Neural cell (in vitro differentiated cells): ENCODE measurements around the gene CPE. TPM values are rescaled to one million over a fixed set of nuclear protein-coding genes. Genes with fewer than 3 reads are reported as not detected.

Source experiments
- H2AFZ ChIP-seq: fragments of 200-600, 300-800 bp; sonication (generic), shearing (Covaris generic); 2 replicates; pipeline ENCODE4 v1.6.0; 2014; ENCODE audit warnings: low read depth, mild to moderate bottlenecking, antibody characterized with exemption, low read length, moderate library complexity
- H3F3A ChIP-seq: fragments of 200-600 bp; shearing (Covaris generic); 2 replicates; pipeline ENCODE4 v1.6.1; 2016; ENCODE audit warnings: mild to moderate bottlenecking, moderate library complexity, mixed read lengths, antibody characterized with exemption, low read length; ENCODE audit not compliant: insufficient read depth, poor library complexity, severe bottlenecking
- H3K27ac ChIP-seq: fragments of 200-600, 300-800 bp; sonication (generic), shearing (Covaris generic); 2 replicates; pipeline ENCODE4 v1.5.1; 2014; ENCODE audit warnings: mild to moderate bottlenecking, low read length, moderate library complexity
- H3K27me3 ChIP-seq: fragments of 300-800, 200-600 bp; sonication (generic), shearing (Covaris generic); 2 replicates; pipeline ENCODE4 v1.6.0; 2014; ENCODE audit warnings: mild to moderate bottlenecking, low read depth, low read length, moderate library complexity; ENCODE audit not compliant: insufficient read depth
- H3K36me3 ChIP-seq: fragments of 300-800, 200-600 bp; sonication (generic), shearing (Covaris generic); 2 replicates; pipeline ENCODE4 v1.5.1; 2014; ENCODE audit warnings: mild to moderate bottlenecking, antibody characterized with exemption, low read length, moderate library complexity; ENCODE audit not compliant: insufficient read depth
- H3K4me2 ChIP-seq: fragments of 300-800, 200-600 bp; sonication (generic), shearing (Covaris generic); 2 replicates; pipeline ENCODE4 v1.6.0; 2014; ENCODE audit warnings: mild to moderate bottlenecking, low read length
- H3K4me3 ChIP-seq: fragments of 300-800, 200-600 bp; sonication (generic), shearing (Covaris generic); 2 replicates; pipeline ENCODE4 v1.5.1; 2014; ENCODE audit warnings: mild to moderate bottlenecking, low read length, moderate library complexity
- H3K79me2 ChIP-seq: fragments of 200-600 bp; shearing (Covaris generic); replicated peaks from 2 replicates; pipeline ENCODE4 v1.6.0; 2014; ENCODE audit warnings: mild to moderate bottlenecking, low read length, moderate library complexity; ENCODE audit not compliant: insufficient read depth
- H3K9ac ChIP-seq: fragments of 300-800, 200-600 bp; sonication (generic), shearing (Covaris generic); 2 replicates; pipeline ENCODE4 v1.6.1; 2016; ENCODE audit warnings: mild to moderate bottlenecking, low read length, mixed read lengths
- H3K9me2 ChIP-seq: fragments of 200-600 bp; shearing (Covaris generic); 2 replicates; pipeline ENCODE4 v1.6.1; 2016; ENCODE audit warnings: mild to moderate bottlenecking, low read length, mixed read lengths; ENCODE audit not compliant: insufficient read depth
- H3K9me3 ChIP-seq: fragments of 200-600, 300-800 bp; sonication (generic), shearing (Covaris generic); 2 replicates; pipeline ENCODE4 v1.6.1; 2016; ENCODE audit warnings: mild to moderate bottlenecking, mixed run types, low read length, moderate library complexity, mixed read lengths
- H4K20me1 ChIP-seq: fragments of 200-600 bp; shearing (Covaris generic); 2 replicates; pipeline ENCODE4 v1.6.1; 2016; ENCODE audit warnings: mild to moderate bottlenecking, mixed run types; ENCODE audit not compliant: insufficient read depth
- EP300 ChIP-seq: fragments of 450-650 bp; conservative IDR thresholded peaks from 2 replicates; pipeline ENCODE4 v1.6.1; 2014; ENCODE audit warnings: antibody characterized with exemption, mild to moderate bottlenecking, moderate library complexity; ENCODE audit not compliant: poor library complexity, severe bottlenecking
- EZH2 ChIP-seq: fragments of 200-600, 300-800 bp; shearing (Covaris generic), sonication (generic); IDR thresholded peaks from 2 replicates; pipeline ENCODE4 v1.6.1; 2014; ENCODE audit warnings: antibody characterized with exemption, low read length, borderline replicate concordance, mild to moderate bottlenecking; ENCODE audit not compliant: insufficient read depth, poor library complexity, severe bottlenecking
- MXI1 ChIP-seq: fragments of 450-650 bp; conservative IDR thresholded peaks from 2 replicates; pipeline ENCODE4 v1.6.1; 2014; ENCODE audit warnings: antibody characterized with exemption, mild to moderate bottlenecking; ENCODE audit not compliant: poor library complexity, severe bottlenecking
- POLR2AphosphoS5 ChIP-seq: IDR thresholded peaks from 2 replicates; pipeline ENCODE4 v1.6.1; 2012
- RAD21 ChIP-seq: fragments of 450-650 bp; conservative IDR thresholded peaks from 2 replicates; pipeline ENCODE4 v1.6.1; 2014; ENCODE audit warnings: antibody characterized with exemption, mild to moderate bottlenecking, moderate library complexity
- SMC3 ChIP-seq: fragments of 450-650 bp; conservative IDR thresholded peaks from 2 replicates; pipeline ENCODE4 v1.6.1; 2014; ENCODE audit warnings: antibody characterized with exemption, mild to moderate bottlenecking, moderate library complexity; ENCODE audit not compliant: poor library complexity
- TAF1 ChIP-seq: IDR thresholded peaks from 2 replicates; pipeline ENCODE4 v1.6.1; 2012; ENCODE audit warnings: low read depth
- polyA plus RNA-seq: library from polyadenylated mRNA; depleted of rRNA; stranded (reverse); fragments of >200 nt; gene quantifications from 2 replicates; pipeline ENCODE4 v1.2.3, GENCODE V29; 2014
- TF ChIP-seq, protein P1 (sequence below): fragments of 450-650 bp; IDR thresholded peaks from 2 replicates; pipeline ENCODE4 v1.5.1; 2014; ENCODE audit warnings: antibody characterized with exemption, mild to moderate bottlenecking, moderate library complexity; ENCODE audit not compliant: poor library complexity, severe bottlenecking
- TF ChIP-seq, protein P2 (sequence below): IDR thresholded peaks from 2 replicates; pipeline ENCODE4 v1.6.1; 2012; ENCODE audit warnings: borderline replicate concordance

Gene CPE
- polyA plus RNA-seq, 1 donor from 2014 or later = 678 TPM

DNA sequence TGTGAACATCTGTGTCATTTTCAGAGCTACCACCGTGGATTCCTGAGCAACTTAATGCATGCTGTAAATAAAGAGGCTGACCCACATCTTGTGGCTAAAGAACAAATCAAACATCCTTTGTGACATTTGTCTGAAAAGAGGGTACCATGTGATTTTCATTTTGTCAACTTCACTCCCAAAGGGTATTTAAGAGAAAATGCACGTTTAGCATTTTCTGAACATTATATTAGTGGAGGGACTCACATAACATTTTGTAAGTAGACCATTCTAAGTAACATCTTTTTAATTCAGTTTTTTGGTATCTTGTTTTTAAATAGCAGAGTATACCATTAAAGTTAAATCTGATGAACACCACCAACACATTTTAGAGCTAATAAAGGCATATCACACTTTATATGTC lies 17.0 kb upstream of the CPE start:
- H3K4me3 ChIP-seq = no peak overlapping the region
- H3F3A ChIP-seq = no peaks in the 10 kb centered on the region
- H3K79me2 ChIP-seq = no peaks in the 10 kb centered on the region
- no peaks in the 10 kb centered on the region for H3K36me3 ChIP-seq
- no peak overlapping the region for H2AFZ ChIP-seq
- H3K27me3 ChIP-seq = no peaks in the 10 kb centered on the region
- H4K20me1 ChIP-seq = no peaks in the 10 kb centered on the region
- H3K9me2 ChIP-seq = no peaks in the 10 kb centered on the region
- no peaks in the 10 kb centered on the region for H3K9me3 ChIP-seq
- H3K27ac ChIP-seq = no peak overlapping the region
- H3K4me2 ChIP-seq = no peak overlapping the region
- TF ChIP-seq EP300 (no peak), RAD21 (no peak), TAF1 (no peak), POLR2AphosphoS5 (no peak), MXI1 (no peak), EZH2 (no peak), SMC3 (no peak)
- TF ChIP-seq, protein P1, sequence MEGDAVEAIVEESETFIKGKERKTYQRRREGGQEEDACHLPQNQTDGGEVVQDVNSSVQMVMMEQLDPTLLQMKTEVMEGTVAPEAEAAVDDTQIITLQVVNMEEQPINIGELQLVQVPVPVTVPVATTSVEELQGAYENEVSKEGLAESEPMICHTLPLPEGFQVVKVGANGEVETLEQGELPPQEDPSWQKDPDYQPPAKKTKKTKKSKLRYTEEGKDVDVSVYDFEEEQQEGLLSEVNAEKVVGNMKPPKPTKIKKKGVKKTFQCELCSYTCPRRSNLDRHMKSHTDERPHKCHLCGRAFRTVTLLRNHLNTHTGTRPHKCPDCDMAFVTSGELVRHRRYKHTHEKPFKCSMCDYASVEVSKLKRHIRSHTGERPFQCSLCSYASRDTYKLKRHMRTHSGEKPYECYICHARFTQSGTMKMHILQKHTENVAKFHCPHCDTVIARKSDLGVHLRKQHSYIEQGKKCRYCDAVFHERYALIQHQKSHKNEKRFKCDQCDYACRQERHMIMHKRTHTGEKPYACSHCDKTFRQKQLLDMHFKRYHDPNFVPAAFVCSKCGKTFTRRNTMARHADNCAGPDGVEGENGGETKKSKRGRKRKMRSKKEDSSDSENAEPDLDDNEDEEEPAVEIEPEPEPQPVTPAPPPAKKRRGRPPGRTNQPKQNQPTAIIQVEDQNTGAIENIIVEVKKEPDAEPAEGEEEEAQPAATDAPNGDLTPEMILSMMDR = no peak
- TF ChIP-seq, protein P2, sequence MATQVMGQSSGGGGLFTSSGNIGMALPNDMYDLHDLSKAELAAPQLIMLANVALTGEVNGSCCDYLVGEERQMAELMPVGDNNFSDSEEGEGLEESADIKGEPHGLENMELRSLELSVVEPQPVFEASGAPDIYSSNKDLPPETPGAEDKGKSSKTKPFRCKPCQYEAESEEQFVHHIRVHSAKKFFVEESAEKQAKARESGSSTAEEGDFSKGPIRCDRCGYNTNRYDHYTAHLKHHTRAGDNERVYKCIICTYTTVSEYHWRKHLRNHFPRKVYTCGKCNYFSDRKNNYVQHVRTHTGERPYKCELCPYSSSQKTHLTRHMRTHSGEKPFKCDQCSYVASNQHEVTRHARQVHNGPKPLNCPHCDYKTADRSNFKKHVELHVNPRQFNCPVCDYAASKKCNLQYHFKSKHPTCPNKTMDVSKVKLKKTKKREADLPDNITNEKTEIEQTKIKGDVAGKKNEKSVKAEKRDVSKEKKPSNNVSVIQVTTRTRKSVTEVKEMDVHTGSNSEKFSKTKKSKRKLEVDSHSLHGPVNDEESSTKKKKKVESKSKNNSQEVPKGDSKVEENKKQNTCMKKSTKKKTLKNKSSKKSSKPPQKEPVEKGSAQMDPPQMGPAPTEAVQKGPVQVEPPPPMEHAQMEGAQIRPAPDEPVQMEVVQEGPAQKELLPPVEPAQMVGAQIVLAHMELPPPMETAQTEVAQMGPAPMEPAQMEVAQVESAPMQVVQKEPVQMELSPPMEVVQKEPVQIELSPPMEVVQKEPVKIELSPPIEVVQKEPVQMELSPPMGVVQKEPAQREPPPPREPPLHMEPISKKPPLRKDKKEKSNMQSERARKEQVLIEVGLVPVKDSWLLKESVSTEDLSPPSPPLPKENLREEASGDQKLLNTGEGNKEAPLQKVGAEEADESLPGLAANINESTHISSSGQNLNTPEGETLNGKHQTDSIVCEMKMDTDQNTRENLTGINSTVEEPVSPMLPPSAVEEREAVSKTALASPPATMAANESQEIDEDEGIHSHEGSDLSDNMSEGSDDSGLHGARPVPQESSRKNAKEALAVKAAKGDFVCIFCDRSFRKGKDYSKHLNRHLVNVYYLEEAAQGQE = no peak
- no peak overlapping the region for H3K9ac ChIP-seq

DNA sequence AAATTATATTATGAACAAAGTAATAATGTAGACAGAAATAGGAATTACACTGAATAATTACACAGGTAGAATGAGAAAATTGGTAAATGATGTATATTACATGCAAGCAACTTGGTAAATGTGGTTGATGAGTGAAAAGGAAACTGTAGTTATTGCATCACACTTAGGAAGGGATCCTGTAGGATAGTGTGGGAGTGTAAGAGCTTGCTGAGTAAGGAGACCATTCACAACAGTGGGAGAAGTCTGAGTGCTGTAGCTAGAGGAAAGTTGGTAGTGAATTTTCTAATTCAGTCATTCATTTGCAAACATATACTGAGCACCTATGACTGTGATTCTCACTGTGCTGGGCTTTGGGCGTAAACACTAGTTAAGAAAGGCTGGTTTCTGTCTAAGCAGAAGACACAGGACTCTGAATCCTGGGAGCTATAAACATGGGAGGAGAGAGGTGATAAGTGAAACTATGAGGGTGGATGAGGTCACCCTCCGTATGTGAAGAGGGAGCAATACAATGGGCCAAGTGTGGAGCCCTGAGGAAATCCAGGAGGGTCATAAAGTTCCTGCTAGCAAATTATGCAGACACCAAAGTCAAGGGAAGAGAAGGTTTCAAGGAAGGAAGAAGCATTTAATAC lies 14.2 kb upstream of the CPE start:
- no peaks in the 10 kb centered on the region for H3K36me3 ChIP-seq
- H3K9me3 ChIP-seq = no peaks in the 10 kb centered on the region
- H3K27ac ChIP-seq = no peak overlapping the region
- no peaks in the 10 kb centered on the region for H3K27me3 ChIP-seq
- H3F3A ChIP-seq = no peaks in the 10 kb centered on the region
- H2AFZ ChIP-seq = no peak overlapping the region
- no peaks in the 10 kb centered on the region for H3K9me2 ChIP-seq
- no peaks in the 10 kb centered on the region for H3K79me2 ChIP-seq
- no peak overlapping the region for H3K4me3 ChIP-seq
- H3K9ac ChIP-seq = no peak overlapping the region
- H4K20me1 ChIP-seq = no peaks in the 10 kb centered on the region
- H3K4me2 ChIP-seq = no peak overlapping the region
- TF ChIP-seq, protein P1 = no peak
- TF ChIP-seq TAF1 (no peak), EZH2 (no peak), EP300 (no peak), SMC3 (no peak), MXI1 (no peak), POLR2AphosphoS5 (no peak), RAD21 (no peak)
- TF ChIP-seq, protein P2 = no peak
